ENCODE data around the gene UNC80.
A peak's percentile ranks its signal among the peaks of the same experiment; 100 is the strongest.

UNC80 gene

DNA sequence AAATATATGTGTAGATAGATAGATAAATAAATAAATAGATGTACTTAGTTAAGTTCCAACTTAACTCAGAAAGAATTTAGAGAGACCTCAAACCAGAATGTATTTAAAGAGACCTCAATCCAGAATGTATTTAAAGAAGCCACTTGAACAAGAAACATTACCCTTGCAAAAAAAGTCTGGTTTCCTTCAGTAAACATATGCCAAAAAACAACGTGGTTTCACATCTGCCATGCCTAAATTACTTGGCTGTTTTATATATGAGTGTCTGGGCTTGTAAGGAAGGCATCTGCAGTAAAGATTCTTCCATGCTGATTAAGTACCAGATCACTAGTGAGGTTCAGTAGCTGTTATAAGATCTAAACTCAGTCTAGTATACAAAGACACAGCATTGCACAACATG lies 201.7 kb downstream of the UNC80 start:
- DNase-seq = no peak

DNA sequence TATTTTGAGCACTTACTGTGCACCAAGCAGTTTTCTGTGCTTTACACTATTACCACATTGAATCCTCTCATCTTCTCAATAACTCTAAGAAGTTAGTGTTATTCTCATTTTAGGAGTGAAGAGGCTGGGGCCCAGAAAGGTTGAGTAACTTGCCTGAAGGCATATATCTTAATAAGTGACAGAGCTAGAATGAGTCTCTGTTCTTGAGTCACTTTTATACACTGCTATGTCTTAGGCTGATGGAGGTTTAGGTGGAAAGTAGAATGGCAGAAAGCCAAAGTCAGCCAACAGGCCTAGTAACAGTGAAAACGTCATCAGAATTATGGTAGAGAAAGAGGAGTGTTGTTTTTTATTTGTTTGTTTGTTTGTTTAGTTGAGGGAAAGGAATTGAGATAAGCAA lies 202.9 kb downstream of the UNC80 start:
- no peak for DNase-seq

- DNase-seq = no peak
Measured at GRCh38 chr2:209976698-209977385, 205.2 kb downstream of the UNC80 start.

DNA sequence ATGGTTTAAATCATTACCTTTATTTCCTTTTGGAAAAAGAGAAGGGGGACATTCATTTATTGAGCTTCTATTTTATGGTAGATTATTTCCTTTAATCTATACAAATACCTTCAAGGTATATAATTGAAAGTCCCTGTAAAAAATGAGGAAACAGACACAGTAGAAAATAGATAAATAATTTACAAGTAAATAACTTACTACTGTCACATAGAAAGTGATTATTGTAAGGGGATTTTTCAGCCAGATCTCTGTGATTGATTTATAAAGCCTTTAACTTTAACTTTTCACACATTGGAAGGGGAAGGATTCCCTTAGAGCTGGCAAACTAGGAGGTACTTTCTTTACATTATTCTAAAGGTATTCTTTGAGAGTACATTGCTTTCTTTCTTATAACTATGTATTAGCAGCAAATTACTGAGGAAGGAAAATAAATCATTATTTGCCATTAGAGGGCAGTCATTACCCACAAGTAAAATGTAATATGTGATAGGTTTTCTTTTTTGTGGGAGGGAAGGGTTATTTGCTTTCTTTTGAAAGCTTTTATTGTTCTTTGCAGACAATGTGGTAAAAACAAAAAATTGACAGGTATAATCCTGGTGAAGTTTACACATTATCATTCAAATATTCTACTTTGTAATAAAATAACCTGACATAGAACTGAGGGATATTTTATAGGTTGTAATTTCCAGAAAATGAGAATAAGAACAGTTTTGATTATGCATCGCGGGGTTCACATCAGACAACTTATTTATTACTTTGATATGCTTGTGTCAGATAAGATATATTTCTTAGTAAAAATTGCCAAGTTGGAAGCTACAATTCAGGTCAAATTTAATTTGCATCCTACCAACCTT lies 206.0 kb downstream of the UNC80 start:
- DNase-seq = no peak

DNA sequence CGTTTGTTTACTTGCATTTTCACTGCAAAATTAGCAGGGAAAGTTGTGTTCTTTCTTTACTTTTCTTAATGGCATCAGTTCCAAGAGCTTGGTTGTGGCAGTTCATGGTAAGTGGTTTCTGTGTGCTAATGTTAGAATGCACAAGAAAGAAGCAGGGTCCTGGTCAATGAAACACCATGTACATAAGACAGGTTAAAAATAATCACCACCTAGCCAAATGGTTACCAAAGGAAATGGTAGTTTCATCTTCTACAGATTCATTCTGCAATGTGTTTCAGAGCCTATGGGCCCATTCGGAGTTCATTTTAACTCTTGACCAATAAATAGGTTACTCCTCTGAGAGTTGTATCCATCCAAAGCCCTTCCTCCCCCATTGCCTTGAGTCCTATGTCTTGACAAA lies 212.7 kb downstream of the UNC80 start:
- DNase-seq = no peak

- DNase-seq = no peak
Measured at GRCh38 chr2:209985874-209986273, 214.2 kb downstream of the UNC80 start.

- no peak for DNase-seq
Measured at GRCh38 chr2:209986415-209986814, 214.8 kb downstream of the UNC80 start.

GRCh38 chr2:209988010-209988409 lies 216.4 kb downstream of the UNC80 start:
- no peak for DNase-seq

- DNase-seq = no peak
Measured at GRCh38 chr2:209990838-209991237, 219.2 kb downstream of the UNC80 start.

DNA sequence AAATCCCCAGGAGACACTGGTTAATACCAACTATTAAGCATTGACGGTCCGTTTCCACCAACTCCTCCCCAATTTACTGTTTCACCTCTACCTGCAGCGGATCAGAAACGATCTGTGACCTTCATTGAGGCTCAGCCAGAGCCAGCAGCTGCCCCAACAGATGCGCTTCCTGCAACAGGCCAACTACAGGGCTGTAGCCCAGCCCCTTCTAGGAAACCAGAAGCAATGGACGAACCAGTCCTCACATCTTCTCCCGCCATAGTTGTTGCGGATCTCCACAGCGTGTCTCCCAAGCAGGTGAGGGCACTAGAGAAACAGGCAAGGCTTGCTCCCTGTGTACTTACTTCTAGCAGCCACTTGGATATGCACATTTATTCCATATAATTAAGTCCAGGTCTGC lies 222.3 kb downstream of the UNC80 start:
- DNase-seq = no peak

DNA sequence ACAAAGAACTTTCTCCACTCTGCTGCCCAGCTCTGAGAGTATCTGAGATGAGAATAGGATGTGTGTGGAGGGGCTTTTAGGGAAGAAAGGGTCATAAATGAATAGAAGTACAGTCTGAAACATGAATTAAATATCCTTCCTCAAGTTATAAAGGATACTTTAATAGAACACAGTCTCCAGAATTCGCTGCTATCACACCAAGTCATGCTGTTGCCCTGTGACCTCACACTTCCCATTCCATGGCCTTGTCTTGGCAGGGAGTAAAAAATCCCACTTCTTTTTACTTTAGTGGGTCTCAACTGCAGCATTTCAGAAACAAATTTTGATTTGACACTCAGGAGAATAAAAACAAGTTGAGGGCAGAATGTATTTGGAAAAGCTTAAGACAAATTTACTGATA lies 227.0 kb downstream of the UNC80 start:
- no peak for DNase-seq

- no peak for DNase-seq
Measured at GRCh38 chr2:210000464-210001324, 229.1 kb downstream of the UNC80 start.

DNA sequence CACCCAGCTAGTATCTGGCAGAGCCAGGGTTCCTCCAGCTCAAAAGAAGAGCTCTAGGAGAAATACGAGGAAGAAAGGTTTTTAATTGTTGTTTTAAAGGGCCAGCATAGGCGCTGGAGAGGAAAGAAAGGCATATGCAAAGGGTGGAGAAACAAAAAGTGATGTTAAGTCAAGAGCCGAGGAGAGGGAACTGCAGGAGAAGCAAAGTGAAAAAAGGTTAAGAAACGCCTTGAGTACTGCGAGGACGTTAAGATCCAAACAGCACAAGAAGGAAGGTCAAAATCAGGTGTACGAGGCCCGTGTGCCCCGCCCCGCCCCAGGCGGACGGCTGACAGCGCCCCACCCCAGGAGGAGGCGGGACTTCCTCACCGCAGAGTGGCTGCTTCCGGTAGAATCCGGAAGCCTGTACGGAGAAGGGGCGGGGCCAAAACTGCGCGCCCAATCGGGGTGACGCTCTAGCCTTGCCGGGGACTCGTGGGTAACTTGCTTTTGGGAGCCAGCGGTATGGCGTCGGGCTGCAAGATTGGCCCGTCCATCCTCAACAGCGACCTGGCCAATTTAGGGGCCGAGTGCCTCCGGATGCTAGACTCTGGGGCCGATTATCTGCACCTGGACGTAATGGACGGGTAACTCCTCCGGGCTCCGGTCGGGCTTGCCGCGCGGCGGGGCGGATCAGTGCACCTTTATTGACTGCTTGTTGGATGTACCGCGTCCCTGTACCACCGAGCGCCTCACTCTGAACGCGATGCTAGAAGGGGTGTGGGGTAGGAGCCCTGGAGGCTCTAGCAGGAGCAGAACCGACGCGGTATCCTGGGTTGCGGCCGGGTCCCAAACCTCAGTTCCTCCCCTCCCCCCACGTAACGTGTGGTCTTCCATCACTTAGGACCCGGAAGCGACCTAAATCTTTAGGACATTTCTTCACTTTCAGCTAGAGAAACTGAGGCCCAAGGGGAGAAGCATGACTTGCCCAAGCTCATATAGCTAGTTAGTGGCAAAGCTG lies 230.8 kb downstream of the UNC80 start, which contains the start of gene RPE:
Gene RPE (plus strand): TSS at position 481 of the 1,000 bp plus-strand sequence. CDS start 24 bp downstream, at position 505.
- peak; percentile 98 for DNase-seq

DNA sequence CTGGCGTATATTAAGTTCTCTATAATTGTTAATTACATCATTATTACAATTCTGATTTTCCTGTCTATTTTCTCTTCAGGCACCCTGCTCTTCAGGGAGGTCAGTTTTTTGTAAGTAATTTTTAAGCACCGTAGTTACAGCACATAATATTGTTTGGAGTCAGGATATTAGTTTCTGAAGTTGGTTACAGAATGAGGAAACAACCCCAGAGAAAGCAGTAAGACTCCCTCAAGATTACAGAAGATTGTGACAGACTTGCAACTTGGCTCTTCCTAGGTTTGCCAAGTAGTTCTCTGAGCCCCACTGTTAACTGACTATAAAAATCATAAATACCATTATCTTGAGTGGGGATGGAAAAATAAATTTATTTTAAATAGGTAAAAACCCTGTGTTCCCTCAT lies 231.7 kb downstream of the UNC80 start:
- no peak for DNase-seq

GRCh38 chr2:210004881-210005280 lies 233.2 kb downstream of the UNC80 start:
- DNase-seq = no peak

DNA sequence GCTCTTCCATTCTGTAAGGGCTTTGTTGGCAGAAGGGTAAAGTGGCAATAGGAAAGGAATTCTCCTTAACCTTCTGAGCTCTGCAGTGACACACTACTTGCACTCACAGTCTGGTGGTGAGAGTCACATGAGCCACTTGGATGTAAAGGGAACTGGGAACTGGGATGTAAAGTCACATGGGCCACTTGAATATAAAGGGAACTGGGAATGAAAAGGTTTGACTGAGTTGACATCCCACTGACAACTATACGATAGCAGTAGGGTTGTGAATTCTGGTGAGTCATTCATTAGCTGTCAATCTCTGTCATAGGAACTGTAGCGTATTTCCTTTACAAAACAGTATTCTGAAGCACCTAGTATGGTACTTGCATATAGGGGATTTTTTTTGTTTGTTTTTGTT lies 236.3 kb downstream of the UNC80 start:
- DNase-seq = no peak

DNA sequence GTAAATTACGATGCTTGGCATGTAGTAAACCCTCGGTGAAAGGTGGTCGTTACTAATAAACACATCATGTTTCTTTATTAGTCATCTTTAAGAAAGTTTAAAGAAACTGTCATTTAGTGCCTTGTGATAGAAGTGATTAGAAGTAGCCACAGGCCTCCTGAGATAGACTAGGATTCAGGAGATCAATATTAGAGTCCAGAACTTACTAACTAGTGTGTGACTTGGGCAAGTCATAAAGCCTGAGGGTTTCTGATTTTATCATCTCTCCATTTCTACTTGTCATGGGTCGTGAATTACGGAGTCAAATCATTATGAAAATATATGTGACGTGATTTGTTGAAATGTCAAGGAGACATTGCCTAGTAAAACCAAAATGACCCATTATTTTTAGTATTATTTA lies 237.5 kb downstream of the UNC80 start:
- no peak for DNase-seq

- no peak for DNase-seq
Measured at GRCh38 chr2:210009896-210010295, 238.3 kb downstream of the UNC80 start.

- DNase-seq = no peak
Measured at GRCh38 chr2:210020138-210020537, 248.5 kb downstream of the UNC80 start.

DNA sequence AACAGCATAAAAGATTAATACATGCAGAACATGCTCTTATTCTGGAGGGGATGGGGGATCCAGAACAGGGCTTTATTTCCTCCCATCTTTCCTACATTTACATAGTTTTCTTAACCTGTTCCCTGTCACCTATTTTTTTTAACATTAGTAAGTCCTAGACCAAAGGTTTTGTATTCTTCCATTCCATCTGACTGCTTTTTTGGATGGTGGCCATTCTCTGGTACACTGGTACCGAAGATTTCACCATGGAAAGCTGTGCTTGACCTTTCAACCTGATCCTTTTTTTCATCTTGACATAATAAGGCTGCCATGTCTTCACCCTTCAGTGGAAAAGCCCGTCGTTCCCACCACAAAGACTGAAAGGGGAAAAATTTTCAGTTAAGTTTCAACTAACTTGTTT lies 251.2 kb downstream of the UNC80 start:
- no peak for DNase-seq

GRCh38 chr2:210027608-210028007 lies 256.0 kb downstream of the UNC80 start:
- DNase-seq = no peak

GRCh38 chr2:210028178-210028577 lies 256.5 kb downstream of the UNC80 start:
- no peak for DNase-seq
